GM19239 (cell line): ENCODE results near the gene MSH5.
"Not testable (repeated sequence)": the region's sequence is repeated elsewhere in the genome, so short reads cannot be mapped to it uniquely, and the experiment has no call there.

ENCODE experiments used
- DNase-seq: peaks from one replicate; pipeline ENCODE4 v3.0.0; 2011; ENCODE audit warnings: low spot score; ENCODE audit not compliant: insufficient read length
- FAIRE-seq: peaks from 2 replicates; lab custom pipeline; 2011; peaks lifted over from hg19 to GRCh38; lab: Jason Lieb, UNC

The MSH5 gene

GRCh38 chr6:31775633-31776484, 36.1 kb downstream of the MSH5 start:
- FAIRE-seq (no peak), DNase-seq (no peak)

- FAIRE-seq, result no peak
- no peak for DNase-seq
Measured at GRCh38 chr6:31776485-31776988, 36.7 kb downstream of the MSH5 start.

GRCh38 chr6:31776989-31777666, 37.3 kb downstream of the MSH5 start, which contains the start of gene VWA7:
TSS of gene VWA7 (minus strand) at chr6:31777328. CDS start at chr6:31776779, 549 bp downstream.
- DNase-seq (peak; percentile 75), FAIRE-seq (peak; percentile 39)

GRCh38 chr6:31777667-31778050, 37.9 kb downstream of the MSH5 start:
- DNase-seq, result no peak

GRCh38 chr6:31778193-31778592, 38.4 kb downstream of the MSH5 start:
- FAIRE-seq (no peak), DNase-seq (no peak)

More at GRCh38 chr6:31777667-31778050, 37.9 kb downstream of the MSH5 start:
- FAIRE-seq, result no peak

GRCh38 chr6:31778999-31779885, 39.4 kb downstream of the MSH5 start:
- no peak for DNase-seq
- no peak for FAIRE-seq

- DNase-seq (no peak), FAIRE-seq (no peak)
Measured at GRCh38 chr6:31779908-31780307, 40.1 kb downstream of the MSH5 start.

GRCh38 chr6:31780507-31781243, 40.9 kb downstream of the MSH5 start:
- no peak for FAIRE-seq
- no peak for DNase-seq

GRCh38 chr6:31781244-31782125, 41.7 kb downstream of the MSH5 start:
- DNase-seq (no peak), FAIRE-seq (no peak)

GRCh38 chr6:31782126-31782855, 42.5 kb downstream of the MSH5 start:
- no peak for FAIRE-seq

GRCh38 chr6:31784098-31784925, 44.5 kb downstream of the MSH5 start:
- no peak for DNase-seq
- FAIRE-seq, result no peak

More at GRCh38 chr6:31782126-31782855, 42.5 kb downstream of the MSH5 start:
- DNase-seq, result no peak

- FAIRE-seq, result no peak
- DNase-seq, result no peak
Measured at GRCh38 chr6:31785475-31785874, 45.7 kb downstream of the MSH5 start.

- FAIRE-seq (peak; percentile 68), DNase-seq (no peak)
Measured at GRCh38 chr6:31791324-31792089, 51.7 kb downstream of the MSH5 start.

GRCh38 chr6:31792090-31792374, 52.2 kb downstream of the MSH5 start:
- no peak for FAIRE-seq

GRCh38 chr6:31792761-31793171, 53.0 kb downstream of the MSH5 start:
- no peak for FAIRE-seq
- no peak for DNase-seq

More at GRCh38 chr6:31792090-31792374, 52.2 kb downstream of the MSH5 start:
- no peak for DNase-seq

- DNase-seq, FAIRE-seq: not testable (repeated sequence)
Measured at GRCh38 chr6:31793927-31794245, 54.1 kb downstream of the MSH5 start.
